ENCODE data around the gene SLC2A13. TPM values are rescaled to one million over a fixed set of nuclear protein-coding genes. Genes with fewer than 3 reads are reported as not detected.

The SLC2A13 gene
- total RNA-seq, 4 donors from 2014 or later = 20.5 to 35.1 (median 21.9) TPM

DNA sequence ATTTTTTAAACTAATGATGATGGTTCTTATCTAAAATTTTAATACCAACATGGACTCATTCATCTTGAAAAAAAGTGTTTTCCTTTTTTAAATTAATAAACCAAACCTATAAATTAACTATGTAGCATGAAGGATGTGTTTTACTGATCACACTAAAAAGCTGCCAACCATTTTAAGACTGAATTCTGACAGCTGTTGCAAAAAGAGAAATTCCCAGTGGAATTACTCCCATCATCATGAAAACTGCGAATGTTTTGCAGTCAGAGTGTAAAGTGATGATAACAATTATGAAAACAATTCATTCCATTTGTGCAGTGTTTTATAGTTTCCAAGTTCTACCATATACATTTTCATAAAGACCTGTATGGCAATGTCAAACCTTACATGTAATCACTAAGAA lies 232.8 kb downstream of the SLC2A13 start:
- Histone ChIP-seq H3K9me3 (no peaks in the 10 kb centered on the region), H3K36me3 (no peaks in the 10 kb centered on the region), H3K27me3 (no peaks in the 10 kb centered on the region), H3K4me3 (no peak overlapping the region), H3K4me1 (no peaks in the 10 kb centered on the region), H3K27ac (no peak overlapping the region)
- TF ChIP-seq EP300 (IDR thresholded peaks at IDR 0.05) (no peak), CTCF (IDR thresholded peaks at IDR 0.05) (no peak), POLR2A (IDR thresholded peaks at IDR 0.05) (no peak)
- 56 to 67% methylated on average over 1 of the region's 1 CpG for WGBS, 2 donors
- DNase-seq (ENCODE audit: low spot score in 2 of 2) = no peak

GRCh38 chr12:39872425-39872824 lies 233.5 kb downstream of the SLC2A13 start:
- no peak for TF ChIP-seq EP300 (IDR thresholded peaks at IDR 0.05)
- no peak for TF ChIP-seq POLR2A (IDR thresholded peaks at IDR 0.05)
- no peak for TF ChIP-seq CTCF (IDR thresholded peaks at IDR 0.05)
- Histone ChIP-seq H3K27ac (no peak overlapping the region), H3K4me1 (no peaks in the 10 kb centered on the region), H3K36me3 (no peaks in the 10 kb centered on the region), H3K9me3 (no peaks in the 10 kb centered on the region), H3K4me3 (no peak overlapping the region), H3K27me3 (no peaks in the 10 kb centered on the region)
- 75 to 82% methylated on average over 3 of the region's 3 CpGs for WGBS, 2 donors
- no peak for DNase-seq (ENCODE audit: low spot score in 2 of 2)

DNA sequence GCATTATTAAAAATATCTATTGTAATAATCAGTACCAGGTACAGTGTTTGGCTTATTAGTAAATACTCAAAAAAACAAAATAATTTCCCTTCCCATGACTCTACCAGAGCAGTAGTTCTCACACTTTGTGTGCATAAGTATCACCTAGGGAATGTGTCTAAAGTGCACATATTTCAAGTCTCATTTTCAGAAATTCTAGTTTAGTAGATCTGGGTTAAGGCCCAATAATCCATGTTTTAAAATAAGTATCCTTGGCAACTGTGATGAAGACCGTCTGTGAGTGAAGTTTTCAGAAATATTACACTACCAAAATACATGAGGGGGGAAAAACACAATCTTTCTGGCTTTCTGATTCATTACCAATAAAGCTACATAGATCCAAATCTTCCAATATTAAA lies 237.6 kb downstream of the SLC2A13 start:
- WGBS, 2 donors = 31 to 44% methylated on average over 1 of the region's 1 CpG

GRCh38 chr12:39867631-39868327 lies 238.1 kb downstream of the SLC2A13 start:
- Histone ChIP-seq H3K27ac (no peak overlapping the region), H3K36me3 (no peaks in the 10 kb centered on the region), H3K4me1 (no peaks in the 10 kb centered on the region), H3K27me3 (no peaks in the 10 kb centered on the region), H3K4me3 (no peak overlapping the region), H3K9me3 (no peaks in the 10 kb centered on the region)
- DNase-seq (ENCODE audit: low spot score in 2 of 2) = no peak
- no peak for TF ChIP-seq EP300 (IDR thresholded peaks at IDR 0.05)
- no peak for TF ChIP-seq POLR2A (IDR thresholded peaks at IDR 0.05)
- no peak for TF ChIP-seq CTCF (IDR thresholded peaks at IDR 0.05)
- 71 to 82% methylated on average over 1 of the region's 1 CpG for WGBS, 2 donors

More for the DNA sequence above, 237.6 kb downstream of the SLC2A13 start:
- no peak for DNase-seq (ENCODE audit: low spot score in 2 of 2)
- Histone ChIP-seq H3K27me3 (no peaks in the 10 kb centered on the region), H3K27ac (no peak overlapping the region), H3K4me3 (no peak overlapping the region), H3K4me1 (no peaks in the 10 kb centered on the region), H3K9me3 (no peaks in the 10 kb centered on the region), H3K36me3 (no peaks in the 10 kb centered on the region)
- TF ChIP-seq CTCF (IDR thresholded peaks at IDR 0.05) (no peak), EP300 (IDR thresholded peaks at IDR 0.05) (no peak)

- H3K4me1 ChIP-seq = no peaks in the 10 kb centered on the region
- 94 to 97% methylated on average over 6 of the region's 6 CpGs for WGBS, 2 donors
- no peak overlapping the region for H3K27ac ChIP-seq
- DNase-seq (ENCODE audit: low spot score in 2 of 2) = no peak
- no peaks in the 10 kb centered on the region for H3K36me3 ChIP-seq
- H3K27me3 ChIP-seq = no peaks in the 10 kb centered on the region
- H3K4me3 ChIP-seq = no peak overlapping the region
- no peaks in the 10 kb centered on the region for H3K9me3 ChIP-seq
- TF ChIP-seq CTCF (IDR thresholded peaks at IDR 0.05) = no peak
- no peak for TF ChIP-seq POLR2A (IDR thresholded peaks at IDR 0.05)
- TF ChIP-seq EP300 (IDR thresholded peaks at IDR 0.05) = no peak
Measured at GRCh38 chr12:39866135-39866534, 239.7 kb downstream of the SLC2A13 start.

Measured in tibial nerve (tissue), 4 donors.